Liver (tissue), 3 donors: ENCODE measurements around the gene C8B.

Experiments
- TF ChIP-seq, protein P1 (sequence below): fragments of 150-350 bp; IDR thresholded peaks from 2 replicates; pipeline ENCODE4 v1.5.1; 2017; ENCODE audit warnings: improper control_type of control experiment, low read depth, low read length; ENCODE audit not compliant: missing input control
- TF ChIP-seq, protein P2 (sequence below): IDR thresholded peaks from 2 replicates; pipeline ENCODE4 v1.6.1; 2016; ENCODE audit warnings: antibody characterized with exemption
- TF ChIP-seq, protein P3 (sequence below): IDR thresholded peaks from 2 replicates; pipeline ENCODE4 v1.6.1; 2016; ENCODE audit warnings: antibody characterized with exemption, mild to moderate bottlenecking
- TF ChIP-seq, protein P4 (sequence below): IDR thresholded peaks from 2 replicates; pipeline ENCODE4 v1.6.1; 2016; ENCODE audit warnings: antibody characterized with exemption
- donor health status: healthy.
- donor health status: healthy.

DNA sequence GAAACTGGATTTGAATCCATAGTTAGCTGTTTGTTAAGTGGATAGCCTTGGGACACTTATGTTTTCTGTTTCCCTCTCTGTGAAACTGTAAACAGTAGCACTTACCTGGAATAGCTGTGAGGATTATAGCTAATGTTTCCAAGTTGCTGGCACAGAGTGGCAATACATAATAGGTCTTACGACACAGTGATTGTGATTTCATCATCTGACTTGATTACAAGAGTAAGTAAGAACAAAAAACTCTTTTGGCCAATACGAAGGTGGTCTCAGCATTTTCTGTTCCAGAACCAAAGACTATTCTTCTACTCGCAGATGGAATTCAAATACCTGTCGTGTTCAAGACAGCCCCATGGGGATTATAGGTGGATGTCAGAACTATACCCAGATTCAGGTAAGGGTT lies 2.1 kb downstream of the C8B start:
- TF ChIP-seq, protein P1, sequence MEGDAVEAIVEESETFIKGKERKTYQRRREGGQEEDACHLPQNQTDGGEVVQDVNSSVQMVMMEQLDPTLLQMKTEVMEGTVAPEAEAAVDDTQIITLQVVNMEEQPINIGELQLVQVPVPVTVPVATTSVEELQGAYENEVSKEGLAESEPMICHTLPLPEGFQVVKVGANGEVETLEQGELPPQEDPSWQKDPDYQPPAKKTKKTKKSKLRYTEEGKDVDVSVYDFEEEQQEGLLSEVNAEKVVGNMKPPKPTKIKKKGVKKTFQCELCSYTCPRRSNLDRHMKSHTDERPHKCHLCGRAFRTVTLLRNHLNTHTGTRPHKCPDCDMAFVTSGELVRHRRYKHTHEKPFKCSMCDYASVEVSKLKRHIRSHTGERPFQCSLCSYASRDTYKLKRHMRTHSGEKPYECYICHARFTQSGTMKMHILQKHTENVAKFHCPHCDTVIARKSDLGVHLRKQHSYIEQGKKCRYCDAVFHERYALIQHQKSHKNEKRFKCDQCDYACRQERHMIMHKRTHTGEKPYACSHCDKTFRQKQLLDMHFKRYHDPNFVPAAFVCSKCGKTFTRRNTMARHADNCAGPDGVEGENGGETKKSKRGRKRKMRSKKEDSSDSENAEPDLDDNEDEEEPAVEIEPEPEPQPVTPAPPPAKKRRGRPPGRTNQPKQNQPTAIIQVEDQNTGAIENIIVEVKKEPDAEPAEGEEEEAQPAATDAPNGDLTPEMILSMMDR = no peak
- TF ChIP-seq, protein P2, sequence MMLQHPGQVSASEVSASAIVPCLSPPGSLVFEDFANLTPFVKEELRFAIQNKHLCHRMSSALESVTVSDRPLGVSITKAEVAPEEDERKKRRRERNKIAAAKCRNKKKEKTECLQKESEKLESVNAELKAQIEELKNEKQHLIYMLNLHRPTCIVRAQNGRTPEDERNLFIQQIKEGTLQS = peak; percentile 83
- TF ChIP-seq, protein P3, sequence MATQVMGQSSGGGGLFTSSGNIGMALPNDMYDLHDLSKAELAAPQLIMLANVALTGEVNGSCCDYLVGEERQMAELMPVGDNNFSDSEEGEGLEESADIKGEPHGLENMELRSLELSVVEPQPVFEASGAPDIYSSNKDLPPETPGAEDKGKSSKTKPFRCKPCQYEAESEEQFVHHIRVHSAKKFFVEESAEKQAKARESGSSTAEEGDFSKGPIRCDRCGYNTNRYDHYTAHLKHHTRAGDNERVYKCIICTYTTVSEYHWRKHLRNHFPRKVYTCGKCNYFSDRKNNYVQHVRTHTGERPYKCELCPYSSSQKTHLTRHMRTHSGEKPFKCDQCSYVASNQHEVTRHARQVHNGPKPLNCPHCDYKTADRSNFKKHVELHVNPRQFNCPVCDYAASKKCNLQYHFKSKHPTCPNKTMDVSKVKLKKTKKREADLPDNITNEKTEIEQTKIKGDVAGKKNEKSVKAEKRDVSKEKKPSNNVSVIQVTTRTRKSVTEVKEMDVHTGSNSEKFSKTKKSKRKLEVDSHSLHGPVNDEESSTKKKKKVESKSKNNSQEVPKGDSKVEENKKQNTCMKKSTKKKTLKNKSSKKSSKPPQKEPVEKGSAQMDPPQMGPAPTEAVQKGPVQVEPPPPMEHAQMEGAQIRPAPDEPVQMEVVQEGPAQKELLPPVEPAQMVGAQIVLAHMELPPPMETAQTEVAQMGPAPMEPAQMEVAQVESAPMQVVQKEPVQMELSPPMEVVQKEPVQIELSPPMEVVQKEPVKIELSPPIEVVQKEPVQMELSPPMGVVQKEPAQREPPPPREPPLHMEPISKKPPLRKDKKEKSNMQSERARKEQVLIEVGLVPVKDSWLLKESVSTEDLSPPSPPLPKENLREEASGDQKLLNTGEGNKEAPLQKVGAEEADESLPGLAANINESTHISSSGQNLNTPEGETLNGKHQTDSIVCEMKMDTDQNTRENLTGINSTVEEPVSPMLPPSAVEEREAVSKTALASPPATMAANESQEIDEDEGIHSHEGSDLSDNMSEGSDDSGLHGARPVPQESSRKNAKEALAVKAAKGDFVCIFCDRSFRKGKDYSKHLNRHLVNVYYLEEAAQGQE = peak; percentile 62
- TF ChIP-seq, protein P4, sequence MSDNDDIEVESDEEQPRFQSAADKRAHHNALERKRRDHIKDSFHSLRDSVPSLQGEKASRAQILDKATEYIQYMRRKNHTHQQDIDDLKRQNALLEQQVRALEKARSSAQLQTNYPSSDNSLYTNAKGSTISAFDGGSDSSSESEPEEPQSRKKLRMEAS = no peak
